ENCODE measurements around the gene BDKRB1.
A peak's percentile ranks its signal among the peaks of the same experiment; 100 is the strongest.

BDKRB1 gene

GRCh38 chr14:96261772-96262655 lies 6.0 kb downstream of the BDKRB1 start:
- DNase-seq (ENCODE audit: low read depth): no peak

- DNase-seq (ENCODE audit: low read depth): no peak
Measured at GRCh38 chr14:96263347-96264199, 7.6 kb downstream of the BDKRB1 start.

DNA sequence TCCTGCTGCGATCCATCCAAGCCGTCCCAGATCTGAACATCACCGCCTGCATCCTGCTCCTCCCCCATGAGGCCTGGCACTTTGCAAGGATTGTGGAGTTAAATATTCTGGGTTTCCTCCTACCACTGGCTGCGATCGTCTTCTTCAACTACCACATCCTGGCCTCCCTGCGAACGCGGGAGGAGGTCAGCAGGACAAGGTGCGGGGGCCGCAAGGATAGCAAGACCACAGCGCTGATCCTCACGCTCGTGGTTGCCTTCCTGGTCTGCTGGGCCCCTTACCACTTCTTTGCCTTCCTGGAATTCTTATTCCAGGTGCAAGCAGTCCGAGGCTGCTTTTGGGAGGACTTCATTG lies 8.2 kb downstream of the BDKRB1 start:
- DNase-seq (ENCODE audit: low read depth): no peak

GRCh38 chr14:96264853-96265252 lies 8.8 kb downstream of the BDKRB1 start:
- no peak for DNase-seq (ENCODE audit: low read depth)

- DNase-seq (ENCODE audit: low read depth): no peak
Measured at GRCh38 chr14:96265383-96266095, 9.5 kb downstream of the BDKRB1 start.

GRCh38 chr14:96267336-96267735 lies 11.3 kb downstream of the BDKRB1 start:
- DNase-seq (ENCODE audit: low read depth): no peak

DNA sequence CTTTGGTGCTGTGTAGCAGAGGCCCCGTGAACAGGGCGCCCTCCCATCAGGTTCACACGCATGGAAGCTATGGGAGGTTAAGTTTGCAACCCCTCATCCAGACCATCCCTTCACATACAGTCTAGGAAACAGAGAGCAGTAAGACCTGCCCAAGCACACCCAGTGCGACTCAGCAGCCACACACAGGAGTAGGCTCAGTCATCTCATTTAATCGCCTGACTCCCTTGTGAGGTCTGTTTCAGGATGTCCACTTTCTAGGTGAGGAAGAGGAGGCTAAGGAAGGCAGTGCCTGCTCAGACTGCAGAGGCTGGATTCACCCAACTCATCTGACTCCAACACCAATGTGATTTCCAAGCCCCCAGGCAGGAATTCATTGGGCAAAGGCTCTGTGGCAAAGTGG lies 11.9 kb downstream of the BDKRB1 start:
- no peak for DNase-seq (ENCODE audit: low read depth)

DNA sequence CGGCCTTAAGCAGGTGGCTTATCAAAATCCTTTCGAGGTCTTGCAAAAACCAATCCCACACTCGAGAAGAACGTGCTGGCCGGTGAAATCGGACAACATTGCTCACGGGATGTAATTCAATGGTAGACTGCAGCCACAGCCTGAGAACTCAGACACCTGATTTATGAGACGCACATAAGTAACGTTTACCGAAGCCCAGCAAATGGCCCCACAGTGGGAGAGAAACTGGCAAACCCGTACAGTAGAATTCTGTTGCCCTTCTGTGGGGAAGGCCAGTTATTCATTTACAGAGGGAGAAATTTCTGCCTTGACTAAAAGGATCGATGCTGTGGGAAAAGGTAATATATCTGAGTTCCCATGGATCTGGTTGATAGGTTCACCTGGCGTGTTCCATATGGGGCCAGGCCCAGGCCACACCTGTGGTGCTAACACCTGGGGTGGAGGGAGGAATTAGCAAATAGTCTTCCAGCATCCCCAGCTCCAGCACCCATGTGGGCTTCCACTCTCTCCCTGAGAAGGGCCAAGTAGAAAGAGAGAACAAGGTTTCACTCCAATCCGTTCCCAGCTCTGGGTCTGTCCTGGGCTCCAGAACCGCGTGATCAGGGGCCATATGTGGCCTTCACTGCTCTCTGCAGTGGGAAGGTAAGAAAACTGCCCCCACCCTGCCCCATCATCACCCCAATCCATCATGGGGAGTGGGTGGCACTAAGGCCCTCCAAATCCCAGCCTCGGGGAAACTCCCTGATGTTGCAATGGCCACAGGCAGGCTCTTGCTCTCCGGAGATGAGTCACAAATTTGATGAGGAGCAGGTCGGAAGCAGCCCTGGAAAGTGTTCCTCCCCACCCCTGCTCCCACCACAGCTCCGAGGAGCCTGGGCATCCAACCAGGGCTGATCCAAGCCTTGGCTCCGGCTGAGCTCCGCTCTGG lies 12.7 kb downstream of the BDKRB1 start:
- no peak for DNase-seq (ENCODE audit: low read depth)

DNA sequence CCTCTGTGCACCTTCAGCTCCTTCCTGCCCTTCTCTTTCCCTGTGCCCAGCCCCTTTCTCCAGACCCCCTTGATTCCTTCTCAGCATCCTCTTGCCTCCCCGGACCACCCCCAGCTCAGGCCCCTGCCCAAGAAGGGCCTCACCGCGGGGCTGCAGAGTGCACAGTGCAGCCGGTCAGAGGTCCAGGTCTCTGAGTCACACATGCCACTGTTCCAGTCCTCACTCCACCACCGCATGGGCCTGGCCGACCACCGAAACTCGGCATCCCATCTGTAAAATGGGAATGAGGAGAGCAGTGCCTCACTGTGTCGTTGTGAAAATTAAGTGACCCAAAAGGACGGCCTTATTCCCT lies 13.3 kb downstream of the BDKRB1 start:
- no peak for DNase-seq (ENCODE audit: low read depth)

DNA sequence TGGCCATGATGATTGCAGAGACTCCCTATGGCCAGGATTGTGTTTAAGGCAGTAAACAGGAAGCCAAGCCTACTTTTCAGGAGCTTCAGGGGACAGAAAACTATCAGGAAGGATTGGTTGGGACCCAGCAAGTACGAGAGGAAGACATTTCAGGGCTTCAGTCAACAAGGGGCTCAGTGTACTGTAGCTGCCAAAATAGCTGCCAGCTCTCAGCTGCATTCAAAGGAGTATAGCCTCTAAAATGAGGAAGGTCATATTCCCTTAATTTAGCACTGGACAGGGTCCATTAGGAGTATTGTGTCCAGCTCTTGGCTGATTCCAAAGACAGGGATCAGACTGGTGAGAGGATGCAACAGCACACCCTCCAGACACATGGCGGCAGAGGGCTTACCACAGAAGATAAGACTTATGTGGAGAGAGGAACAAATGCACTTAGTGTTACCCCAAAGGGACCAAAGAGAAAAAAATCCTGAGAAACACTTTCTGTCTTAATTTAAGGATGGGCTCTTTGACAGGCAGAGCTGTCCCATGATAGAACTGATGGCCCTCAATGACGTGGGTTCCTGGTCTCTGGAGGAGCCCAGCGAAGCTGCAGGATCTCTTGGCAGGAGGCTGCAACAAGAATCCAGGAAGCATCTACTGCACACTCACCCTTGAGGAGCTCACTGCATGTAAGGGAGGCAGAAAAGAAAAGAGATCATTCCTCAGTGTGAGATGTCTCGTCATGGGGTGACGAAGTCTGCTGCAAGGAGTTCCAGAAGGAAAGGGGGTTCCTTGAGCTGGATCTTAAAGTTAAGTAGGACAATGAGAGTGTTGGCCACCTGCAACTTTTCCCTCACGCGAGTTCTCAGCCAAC lies 14.8 kb downstream of the BDKRB1 start:
- no peak for DNase-seq (ENCODE audit: low read depth)

GRCh38 chr14:96271421-96271762 lies 15.4 kb downstream of the BDKRB1 start:
- no peak for DNase-seq (ENCODE audit: low read depth)

DNA sequence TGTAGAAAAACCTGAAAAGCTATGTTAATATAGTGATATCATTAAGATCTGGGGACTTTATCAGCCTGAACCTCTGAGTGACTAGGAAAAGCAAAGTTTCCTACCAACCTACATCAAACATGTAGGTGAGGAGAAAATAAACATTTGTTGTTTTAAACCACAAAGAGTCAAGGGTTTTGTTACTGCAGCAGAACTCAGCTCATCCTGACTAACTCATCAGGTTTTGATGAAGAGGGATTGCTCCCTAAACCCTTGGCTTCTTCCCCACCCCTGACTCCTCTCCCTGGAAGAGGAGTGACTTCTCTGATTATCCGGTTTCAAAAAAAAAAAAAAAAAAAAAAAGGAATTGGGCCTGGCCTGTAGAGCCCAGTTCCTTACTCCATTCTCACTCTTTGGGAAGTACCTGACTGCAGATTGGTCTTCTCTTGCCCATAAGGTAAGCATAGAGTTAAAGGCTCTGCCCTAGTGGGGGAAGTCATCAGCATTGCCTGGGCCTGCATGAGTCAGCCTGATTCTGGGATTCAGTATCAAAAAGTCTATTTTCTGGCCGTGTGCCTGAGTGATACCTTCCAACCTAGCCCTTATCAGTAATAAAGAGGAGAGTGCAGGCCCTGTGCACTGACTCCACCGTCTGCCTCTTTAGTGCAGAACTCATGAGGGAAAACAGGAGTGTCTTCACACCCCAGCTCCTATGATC lies 16.9 kb downstream of the BDKRB1 start:
- DNase-seq (ENCODE audit: low read depth): no peak

DNA sequence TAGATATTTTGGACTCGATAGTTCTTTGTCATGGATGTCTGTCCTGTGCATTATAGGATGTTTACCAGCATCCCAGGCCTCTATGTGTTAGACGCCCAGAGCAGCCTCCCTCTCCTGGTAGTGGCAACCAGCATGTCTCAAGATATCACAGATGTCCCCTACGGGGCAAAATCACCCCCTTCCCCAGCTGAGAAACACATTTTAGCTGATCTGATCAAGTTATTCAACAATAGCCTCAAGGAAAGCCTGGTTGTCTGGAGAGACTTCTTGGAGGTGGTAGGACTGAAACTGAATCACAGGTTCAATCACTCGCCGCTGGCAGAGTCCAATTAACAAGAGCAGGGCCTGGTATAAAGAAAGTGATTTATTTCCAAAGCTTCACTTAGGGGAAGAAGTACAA lies 17.6 kb downstream of the BDKRB1 start:
- no peak for DNase-seq (ENCODE audit: low read depth)

GRCh38 chr14:96274122-96274521 lies 18.1 kb downstream of the BDKRB1 start:
- DNase-seq (ENCODE audit: low read depth): no peak

- no peak for DNase-seq (ENCODE audit: low read depth)
Measured at GRCh38 chr14:96274543-96274942, 18.5 kb downstream of the BDKRB1 start.

- peak; percentile 48 for DNase-seq (ENCODE audit: low read depth)
Measured at GRCh38 chr14:96275177-96276112, 19.4 kb downstream of the BDKRB1 start.

GRCh38 chr14:96277890-96278289 lies 21.9 kb downstream of the BDKRB1 start:
- no peak for DNase-seq (ENCODE audit: low read depth)

DNA sequence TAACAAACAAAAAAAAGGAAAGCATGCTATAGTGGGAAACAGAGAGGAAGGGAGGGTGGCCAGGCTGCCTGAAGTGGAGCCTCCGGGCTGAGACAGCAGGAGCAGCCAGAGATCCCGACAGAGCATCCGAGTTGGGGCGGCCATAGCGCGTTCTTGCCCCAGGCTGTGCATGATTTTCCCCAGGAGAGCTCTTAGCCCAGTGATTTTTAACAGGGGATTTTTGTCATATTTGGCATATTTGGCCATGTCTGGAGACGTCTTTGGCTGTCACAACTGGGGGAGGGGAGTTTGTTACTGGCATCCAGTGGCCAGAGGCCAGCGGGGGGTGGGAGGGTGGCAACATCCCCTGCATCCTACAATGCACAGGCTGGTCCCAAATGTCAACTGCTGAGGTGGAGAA lies 23.6 kb downstream of the BDKRB1 start:
- DNase-seq (ENCODE audit: low read depth): no peak

DNA sequence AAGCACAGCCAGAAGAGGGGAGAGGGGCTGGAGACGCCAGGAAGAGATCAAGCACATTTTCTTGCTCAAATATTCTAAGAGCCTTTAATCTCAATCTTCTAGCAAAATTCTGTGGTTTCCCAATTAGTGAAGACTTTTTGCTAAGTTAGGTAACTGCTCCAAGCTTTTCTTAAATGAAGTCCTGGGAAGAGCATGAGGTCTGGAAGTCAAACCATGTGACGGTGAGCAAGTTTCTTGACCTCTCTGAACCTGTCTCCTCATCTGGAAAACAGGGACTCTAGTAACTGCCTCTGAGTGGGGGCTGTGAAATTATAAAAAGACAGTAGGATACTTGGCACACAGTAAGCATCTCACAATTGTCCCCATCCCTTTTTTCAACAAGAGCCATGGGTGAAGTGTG lies 24.1 kb downstream of the BDKRB1 start:
- no peak for DNase-seq (ENCODE audit: low read depth)
